ENCODE results near the gene THSD8.

Gene THSD8

DNA sequence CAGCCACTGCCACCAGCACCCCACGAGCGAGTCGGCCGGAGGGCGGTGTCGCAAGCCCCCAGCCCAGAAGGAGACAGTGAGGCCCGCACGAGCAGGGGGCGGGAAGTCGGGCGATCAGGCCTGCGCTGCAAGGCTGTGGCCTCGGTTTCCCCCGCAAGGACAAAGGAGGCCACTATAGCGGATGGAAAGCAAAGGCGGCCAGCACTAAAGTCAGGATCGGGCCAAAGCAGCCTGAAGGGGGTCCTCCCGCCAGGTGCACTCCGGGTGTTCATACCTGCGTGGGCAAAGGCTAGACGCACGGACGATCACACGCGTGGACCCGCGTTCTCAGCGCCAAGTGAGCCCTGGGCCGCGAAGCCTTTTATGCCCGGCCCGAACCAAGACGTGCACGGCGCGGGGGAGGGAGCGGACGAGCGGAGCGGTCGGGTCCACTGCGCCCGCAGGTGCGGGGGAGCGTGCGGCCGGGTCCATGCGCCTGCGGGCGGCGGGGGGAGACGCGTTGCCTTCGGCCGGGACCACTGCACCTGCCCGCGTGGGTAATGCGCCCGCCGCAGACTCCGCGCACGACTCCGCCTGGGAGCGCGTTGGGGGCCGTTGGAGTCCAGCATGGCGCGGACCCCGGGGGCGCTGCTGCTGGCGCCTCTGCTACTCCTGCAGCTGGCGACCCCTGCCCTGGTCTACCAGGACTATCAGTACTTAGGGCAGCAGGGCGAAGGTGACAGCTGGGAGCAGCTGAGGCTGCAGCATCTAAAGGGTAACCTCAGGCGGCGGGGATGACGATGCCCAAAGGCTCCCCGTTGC is at the start of gene THSD8, which contains the start of gene PRDX2:
TSS of gene THSD8 (plus strand) at position 604 of the 801 bp plus-strand sequence. CDS start at position 607, 3 bp downstream.
TSS of gene PRDX2 (minus strand) at position 335 of the 801 bp plus-strand sequence. CDS start 539 bp downstream, outside the sequence.
- peak; percentile 89 for DNase-seq (ENCODE audit: low read depth, low spot score)

DNA sequence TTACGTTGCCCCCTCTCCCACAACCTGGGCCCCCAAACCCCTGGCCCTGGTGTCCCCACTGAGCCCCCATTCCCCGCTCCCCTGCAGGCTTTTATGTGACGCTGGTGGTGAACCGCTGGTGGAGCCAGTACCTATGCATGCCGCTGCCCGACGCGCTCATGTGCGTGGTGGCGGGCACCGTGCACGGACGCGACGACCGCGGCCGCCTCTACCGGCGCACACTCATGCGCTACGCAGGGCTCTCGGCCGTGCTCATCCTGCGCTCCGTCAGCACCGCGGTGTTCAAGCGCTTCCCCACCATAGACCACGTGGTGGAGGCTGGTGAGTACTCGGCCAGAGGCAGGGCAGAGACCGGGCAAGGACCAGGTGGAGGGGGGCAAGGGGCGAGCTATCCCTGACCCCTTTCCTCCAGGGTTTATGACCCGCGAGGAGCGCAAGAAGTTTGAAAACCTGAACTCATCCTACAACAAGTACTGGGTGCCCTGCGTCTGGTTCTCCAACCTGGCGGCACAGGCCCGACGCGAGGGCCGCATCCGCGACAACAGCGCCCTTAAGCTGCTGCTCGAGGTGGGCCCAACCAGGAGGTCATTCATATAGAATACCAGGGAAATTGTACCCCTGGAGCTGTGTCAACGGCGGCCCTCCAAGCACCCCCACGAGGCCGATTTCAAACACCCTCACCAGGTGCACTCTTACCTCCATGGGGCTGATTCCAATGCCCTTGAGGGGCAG is 47.2 kb upstream of the THSD8 start:
- no peak for DNase-seq (ENCODE audit: low read depth, low spot score)

GRCh38 chr19:12756150-12756883 is 45.6 kb upstream of the THSD8 start:
- DNase-seq (ENCODE audit: low read depth, low spot score), result no peak

DNA sequence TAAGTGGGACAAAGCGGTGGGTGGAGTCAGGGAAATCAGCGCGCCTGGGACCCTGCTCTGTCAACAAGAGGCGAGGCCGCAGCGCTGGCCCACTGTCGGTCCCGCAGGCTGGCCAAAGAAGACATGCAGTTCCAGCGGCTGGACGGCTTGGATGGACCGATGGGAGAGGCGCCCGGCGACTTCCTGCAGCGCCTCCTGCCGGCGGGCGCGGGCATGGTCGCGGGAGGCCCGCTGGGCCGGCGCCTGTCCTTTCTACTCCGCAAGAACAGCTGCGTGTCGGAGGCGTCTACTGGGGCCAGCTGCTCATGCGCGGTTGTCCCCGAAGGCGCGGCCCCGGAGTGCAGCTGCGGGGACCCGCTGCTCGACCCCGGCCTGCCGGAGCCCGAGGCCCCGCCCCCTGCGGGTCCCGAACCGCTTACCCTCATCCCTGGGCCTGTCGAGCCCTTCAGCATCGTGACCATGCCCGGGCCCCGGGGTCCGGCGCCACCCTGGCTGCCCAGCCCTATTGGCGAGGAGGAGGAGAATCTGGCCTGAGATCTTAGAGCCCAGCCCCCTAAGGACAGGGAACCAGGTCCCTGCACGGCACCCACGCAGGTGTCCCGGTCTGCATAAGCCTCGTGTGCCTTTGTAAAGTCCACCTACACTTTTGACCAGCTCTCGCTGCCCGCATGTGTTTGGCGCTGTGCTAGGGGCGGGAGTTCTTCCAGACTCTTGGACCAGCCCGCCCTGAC is 44.2 kb upstream of the THSD8 start:
- peak; percentile 88 for DNase-seq (ENCODE audit: low read depth, low spot score)

DNA sequence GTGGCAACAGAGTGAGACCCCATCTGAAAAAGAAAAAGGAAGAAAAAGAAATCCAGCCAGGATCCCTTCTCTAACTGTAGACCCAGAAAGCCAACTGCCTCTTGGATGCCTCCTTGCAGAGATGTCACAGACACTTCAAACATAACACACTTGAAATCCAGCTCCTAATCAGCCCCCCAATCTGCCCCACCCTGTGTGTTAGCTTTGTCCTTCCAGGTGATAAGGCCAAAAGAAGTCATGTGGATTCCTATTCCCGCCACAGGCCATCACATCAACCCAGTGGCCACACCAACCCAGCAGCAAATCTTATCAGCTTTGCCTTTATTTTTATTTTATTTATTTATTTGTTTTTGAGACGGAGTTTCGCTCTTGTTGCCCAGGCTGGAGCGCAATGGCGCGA is 42.2 kb upstream of the THSD8 start:
- no peak for DNase-seq (ENCODE audit: low read depth, low spot score)

DNA sequence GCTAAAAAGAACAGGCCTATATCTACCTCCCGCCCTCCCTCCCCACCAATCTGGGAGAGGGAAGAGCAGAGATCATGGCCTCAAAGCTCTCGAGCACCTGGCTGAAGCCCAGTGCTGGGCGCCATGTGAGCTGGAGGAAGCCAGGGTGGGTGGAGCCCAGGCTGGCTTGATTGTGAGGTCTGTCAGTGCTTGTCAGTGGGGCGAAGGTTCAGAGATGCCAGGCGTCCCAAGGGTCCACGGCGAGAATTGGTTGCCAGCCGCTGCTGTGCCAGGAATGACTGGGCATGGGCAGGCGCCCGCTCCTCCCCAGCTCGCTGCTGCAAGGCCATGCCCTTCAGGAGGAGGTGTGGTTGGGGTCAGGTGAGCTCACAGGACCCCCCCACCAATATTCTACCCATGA is 38.8 kb upstream of the THSD8 start:
- DNase-seq (ENCODE audit: low read depth, low spot score), result no peak

- no peak for DNase-seq (ENCODE audit: low read depth, low spot score)
These were observed 37.2 kb upstream of the THSD8 start for GRCh38 chr19:12764698-12765097.

GRCh38 chr19:12766051-12766521 is 35.8 kb upstream of the THSD8 start:
- peak; percentile 86 for DNase-seq (ENCODE audit: low read depth, low spot score)

DNA sequence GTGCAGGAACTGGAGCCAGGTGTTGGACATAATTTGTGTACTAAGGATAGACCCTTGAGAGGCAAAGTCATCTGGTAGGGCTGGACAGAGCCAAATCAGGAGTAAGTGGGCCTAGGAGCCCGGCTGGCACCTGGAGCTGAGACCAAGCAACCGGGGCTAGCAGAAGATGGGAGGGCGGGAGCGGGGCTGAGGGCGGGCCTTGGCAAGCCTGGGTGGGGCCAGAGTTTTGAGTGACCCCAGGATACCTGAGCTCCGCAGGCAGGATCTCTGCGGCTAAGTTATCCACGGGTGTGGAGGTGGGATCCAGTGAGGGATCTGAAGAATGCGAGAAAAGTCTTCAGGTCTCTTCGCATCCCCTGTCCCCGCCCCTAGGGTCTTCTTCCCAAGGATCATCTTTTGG is 34.7 kb upstream of the THSD8 start:
- DNase-seq (ENCODE audit: low read depth, low spot score), result no peak

DNA sequence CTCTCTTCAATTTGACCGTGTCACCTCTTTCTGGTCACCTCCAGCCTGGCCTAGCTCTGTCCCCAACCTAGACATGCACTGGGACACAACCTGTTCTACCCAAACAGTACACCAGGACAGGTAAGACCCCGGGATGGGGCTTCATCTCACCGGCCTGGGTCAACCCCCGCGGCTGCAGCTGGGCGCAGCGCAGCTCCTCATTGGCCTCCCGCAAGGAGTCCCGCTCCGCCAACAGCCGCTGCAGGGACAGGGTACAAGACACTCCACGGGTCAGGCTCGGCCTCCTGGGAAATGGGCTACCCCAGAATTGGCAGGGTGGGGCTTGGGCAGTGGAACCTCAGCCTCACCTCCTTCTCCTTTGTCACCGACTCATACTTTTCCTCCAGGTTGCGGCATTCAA is 34.2 kb upstream of the THSD8 start:
- DNase-seq (ENCODE audit: low read depth, low spot score), result no peak

- peak; percentile 37 for DNase-seq (ENCODE audit: low read depth, low spot score)
These were observed 32.2 kb upstream of the THSD8 start for GRCh38 chr19:12769689-12770088.

DNA sequence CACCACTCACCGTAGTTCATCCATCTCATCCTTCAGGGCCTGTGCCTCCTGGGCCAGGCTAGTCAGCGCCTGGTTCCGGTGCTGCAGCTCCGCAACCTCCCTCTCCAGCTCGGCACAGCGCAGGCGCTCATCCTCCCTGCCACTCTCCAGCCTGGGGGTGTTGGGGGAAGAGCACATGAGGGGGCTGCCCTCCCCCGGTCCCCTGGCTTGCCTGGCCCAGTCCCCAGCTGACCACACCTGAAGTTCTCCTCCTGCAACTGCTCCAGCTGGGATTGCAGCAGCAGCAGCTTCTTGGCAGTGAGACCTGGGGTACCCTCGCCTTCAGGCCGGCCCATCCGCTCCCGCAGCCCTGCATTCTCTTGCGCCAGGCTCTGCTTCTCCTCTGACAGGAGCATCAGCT is 30.9 kb upstream of the THSD8 start:
- no peak for DNase-seq (ENCODE audit: low read depth, low spot score)

DNA sequence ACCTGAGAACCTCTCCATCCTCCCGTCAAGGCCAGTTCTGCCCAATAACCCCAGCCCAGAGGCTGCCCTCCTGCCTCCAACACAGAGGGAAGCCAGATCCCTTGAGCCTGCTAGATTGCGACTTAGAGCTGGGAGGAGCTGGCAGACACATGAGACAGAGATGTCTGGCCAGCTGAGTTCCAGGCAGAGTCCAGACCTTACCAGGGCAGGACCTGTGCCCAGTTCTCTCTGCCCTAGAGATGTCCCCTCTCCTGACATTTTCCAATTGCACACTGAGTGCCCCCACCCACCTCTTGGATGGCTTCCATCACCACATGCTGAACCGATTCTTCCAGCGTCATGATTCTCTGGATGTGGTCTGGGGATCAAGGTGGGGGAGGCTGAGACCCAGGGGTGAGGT is 29.5 kb upstream of the THSD8 start:
- DNase-seq (ENCODE audit: low read depth, low spot score), result no peak

GRCh38 chr19:12773571-12773970 is 28.3 kb upstream of the THSD8 start:
- peak; percentile 47 for DNase-seq (ENCODE audit: low read depth, low spot score)

GRCh38 chr19:12774588-12775555 is 27.0 kb upstream of the THSD8 start, which contains the start of gene HOOK2:
Gene HOOK2 (minus strand): TSS chr19:12775552. CDS start chr19:12775449, 103 bp downstream.
- no peak for DNase-seq (ENCODE audit: low read depth, low spot score)

DNA sequence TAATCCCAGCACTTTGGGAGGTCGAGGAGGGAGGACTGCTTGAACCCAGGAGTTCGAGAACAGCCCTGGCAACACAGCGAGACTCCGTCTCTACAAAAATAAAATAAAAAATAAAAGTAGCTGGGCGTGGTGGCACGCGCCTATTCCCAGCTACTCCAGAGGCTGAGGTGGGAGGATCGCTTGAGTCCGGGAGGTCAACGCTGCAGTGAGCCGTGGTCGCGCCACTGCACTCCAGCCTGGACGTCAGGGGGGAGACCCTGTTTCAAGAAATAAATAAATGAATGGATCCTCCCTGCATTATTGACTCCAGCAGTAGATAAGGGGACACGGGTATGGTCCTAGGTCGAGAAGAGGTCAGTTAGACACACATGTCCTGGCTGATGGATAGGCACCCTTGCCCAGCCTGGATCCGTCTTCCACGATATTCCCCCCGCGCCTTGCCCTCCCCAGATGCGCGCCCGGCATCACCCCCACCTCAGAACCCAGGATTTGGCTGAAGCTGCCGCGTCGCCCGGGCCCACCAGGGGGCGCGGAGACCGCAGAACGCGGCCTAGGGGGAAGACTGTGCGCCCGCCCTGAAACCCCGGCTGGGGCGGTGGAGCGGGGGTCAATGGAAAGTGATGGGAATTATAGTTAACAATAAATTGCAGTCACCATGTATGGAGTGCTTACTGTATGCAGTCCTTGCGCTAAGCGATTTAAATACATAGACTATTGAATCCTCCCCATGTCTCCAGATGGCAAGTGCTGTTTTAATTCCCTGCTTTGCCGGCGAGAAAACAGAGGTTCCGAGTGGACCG is 24.5 kb upstream of the THSD8 start:
- peak; percentile 92 for DNase-seq (ENCODE audit: low read depth, low spot score)

- DNase-seq (ENCODE audit: low read depth, low spot score), result peak; percentile 85
These were observed 23.6 kb upstream of the THSD8 start for GRCh38 chr19:12778017-12778904.

- DNase-seq (ENCODE audit: low read depth, low spot score), result no peak
These were observed 23.0 kb upstream of the THSD8 start for GRCh38 chr19:12778905-12779161.
